ENCODE data around the gene PRLR. TPM values are rescaled to one million over a fixed set of nuclear protein-coding genes. Genes with fewer than 3 reads are reported as not detected.

Gene PRLR
- total RNA-seq, 1 experiment from 2014 or later, result 2.5 TPM

- H3K9ac ChIP-seq (ENCODE audit: extremely low read depth, insufficient read length, low read length), result no peak overlapping the region
- H3K79me2 ChIP-seq (ENCODE audit: insufficient read depth, low read length), result no peaks in the 10 kb centered on the region
- TF ChIP-seq, protein P1, sequence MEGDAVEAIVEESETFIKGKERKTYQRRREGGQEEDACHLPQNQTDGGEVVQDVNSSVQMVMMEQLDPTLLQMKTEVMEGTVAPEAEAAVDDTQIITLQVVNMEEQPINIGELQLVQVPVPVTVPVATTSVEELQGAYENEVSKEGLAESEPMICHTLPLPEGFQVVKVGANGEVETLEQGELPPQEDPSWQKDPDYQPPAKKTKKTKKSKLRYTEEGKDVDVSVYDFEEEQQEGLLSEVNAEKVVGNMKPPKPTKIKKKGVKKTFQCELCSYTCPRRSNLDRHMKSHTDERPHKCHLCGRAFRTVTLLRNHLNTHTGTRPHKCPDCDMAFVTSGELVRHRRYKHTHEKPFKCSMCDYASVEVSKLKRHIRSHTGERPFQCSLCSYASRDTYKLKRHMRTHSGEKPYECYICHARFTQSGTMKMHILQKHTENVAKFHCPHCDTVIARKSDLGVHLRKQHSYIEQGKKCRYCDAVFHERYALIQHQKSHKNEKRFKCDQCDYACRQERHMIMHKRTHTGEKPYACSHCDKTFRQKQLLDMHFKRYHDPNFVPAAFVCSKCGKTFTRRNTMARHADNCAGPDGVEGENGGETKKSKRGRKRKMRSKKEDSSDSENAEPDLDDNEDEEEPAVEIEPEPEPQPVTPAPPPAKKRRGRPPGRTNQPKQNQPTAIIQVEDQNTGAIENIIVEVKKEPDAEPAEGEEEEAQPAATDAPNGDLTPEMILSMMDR (conservative IDR thresholded peaks at IDR 0.05), result no peak
- H2AK5ac ChIP-seq (ENCODE audit: insufficient read length, low read length), result no peak overlapping the region
- H3K9me3 ChIP-seq (ENCODE audit: control insufficient read depth, low read depth, low read length), result no peaks in the 10 kb centered on the region
- no peak overlapping the region for H2BK5ac ChIP-seq (ENCODE audit: insufficient read length, low read length)
- H3K9me3 Mint-ChIP-seq, result peaks cover 13 to 17% of the 10 kb centered on the region in 2 experiments
- no peak overlapping the region for H2BK12ac ChIP-seq (ENCODE audit: insufficient read length, low read depth, low read length)
- no peak for DNase-seq
- H3K4me3 Mint-ChIP-seq, result no peak overlapping the region
- H3K23ac ChIP-seq (ENCODE audit: insufficient read length, low read depth, low read length), result no peak overlapping the region
- H3K14ac ChIP-seq (ENCODE audit: insufficient read depth, low read length), result no peak overlapping the region
- H3K4me2 ChIP-seq (ENCODE audit: insufficient read depth, insufficient read length, low read length), result no peak overlapping the region
- H3K27ac ChIP-seq (ENCODE audit: insufficient read length, low read depth, low read length), result no peak overlapping the region
- no peak overlapping the region for H4K8ac ChIP-seq (replicated peaks; ENCODE audit: insufficient read length, low read depth, low read length)
- no peak overlapping the region for H3T11ph ChIP-seq (ENCODE audit: low read length)
- no peak overlapping the region for H3K27ac Mint-ChIP-seq
- peaks cover 2 to 13% (median 9%) of the 10 kb centered on the region in 3 experiments; a peak in 4 of 7 replicates for H3K36me3 Mint-ChIP-seq (ENCODE audit: insufficient read depth in 1 of 3, low read depth in 3 of 3)
- no peaks in the 10 kb centered on the region for H3K27me3 Mint-ChIP-seq (ENCODE audit: low read depth)
- H3K4me1 ChIP-seq (ENCODE audit: insufficient read depth, low read length), result no peaks in the 10 kb centered on the region
- H3K4ac ChIP-seq (ENCODE audit: low read depth, low read length), result no peak overlapping the region
- H2BK20ac ChIP-seq (ENCODE audit: low read depth, low read length, poor library complexity, severe bottlenecking), result no peak overlapping the region
- H3K18ac ChIP-seq (ENCODE audit: insufficient read length, low read depth, low read length), result no peak overlapping the region
- H2BK120ac ChIP-seq (ENCODE audit: low read depth, low read length, poor library complexity, severe bottlenecking), result no peak overlapping the region
- no peak overlapping the region for H3K56ac ChIP-seq (ENCODE audit: insufficient read length, low read depth, low read length)
- no peak overlapping the region for H4K91ac ChIP-seq (ENCODE audit: insufficient read length, low read depth, low read length)
- no peak overlapping the region for H2BK15ac ChIP-seq (ENCODE audit: low read depth, low read length)
- peaks cover 10 to 16% of the 10 kb centered on the region in 2 experiments for H3K4me1 Mint-ChIP-seq
- no peaks in the 10 kb centered on the region for H4K20me1 ChIP-seq (ENCODE audit: control insufficient read depth, insufficient read depth, insufficient read length)
- no peaks in the 10 kb centered on the region for H3K23me2 ChIP-seq (ENCODE audit: insufficient read length, low read depth, low read length, poor library complexity, severe bottlenecking)
- H2AFZ ChIP-seq (ENCODE audit: low read length), result no peak overlapping the region
- no peaks in the 10 kb centered on the region for H3K79me1 ChIP-seq (ENCODE audit: insufficient read depth, low read depth, low read length, poor library complexity, severe bottlenecking)
- H4K5ac ChIP-seq (ENCODE audit: insufficient read length, low read depth, low read length), result no peak overlapping the region
- H3K27me3 ChIP-seq (ENCODE audit: insufficient read depth, low read length), result no peaks in the 10 kb centered on the region
Observed at GRCh38 chr5:35163710-35164033, 66.6 kb downstream of the PRLR start.
